Left ventricle myocardium inferior (tissue), 1 donor: ENCODE data around the gene GGN. TPM values are rescaled to one million over a fixed set of nuclear protein-coding genes. Genes with fewer than 3 reads are reported as not detected.

Experiments
- DNase-seq: peaks from one replicate; pipeline ENCODE4 v3.0.0-alpha.2; 2020
- H3K27ac ChIP-seq: fragments of 200-600 bp; replicated peaks from 2 replicates; pipeline ENCODE4 v1.8.0; 2021
- H3K27me3 ChIP-seq: fragments of 200-600 bp; 2 replicates; pipeline ENCODE4 v1.8.0; 2021; ENCODE audit warnings: low read depth
- H3K36me3 ChIP-seq: fragments of 200-600 bp; 2 replicates; pipeline ENCODE4 v1.8.0; 2021
- H3K4me1 ChIP-seq: fragments of 200-600 bp; 2 replicates; pipeline ENCODE4 v1.8.0; 2021
- H3K4me3 ChIP-seq: fragments of 200-600 bp; 2 replicates; pipeline ENCODE4 v1.8.0; 2021; ENCODE audit warnings: mild to moderate bottlenecking, moderate library complexity
- H3K9me3 ChIP-seq: fragments of 200-600 bp; replicated peaks from 2 replicates; pipeline ENCODE4 v1.8.0; 2021
- CTCF ChIP-seq: fragments of 200-600 bp; IDR thresholded peaks from 2 replicates; pipeline ENCODE4 v1.8.0; 2021; ENCODE audit warnings: antibody characterized with exemption, mild to moderate bottlenecking, borderline replicate concordance
- intact Hi-C: fragments of 100-400 bp; cut with micrococcal nuclease; formaldehyde crosslinking; loops from one replicate; pipeline ENCODE4 v1.11.0; 2022
- total RNA-seq: library from RNA; stranded (reverse); fragmentation: NEBNext Ultra II Directional; extraction: Animal tissue kit (Norgen Biotek cat#: 25700); gene quantifications from one replicate; pipeline ENCODE4 v1.2.1, GENCODE V29; 2021
- donor health status: DM: no; HTN: yes; CAD: no; lungs with severe emphysema.

The GGN gene
- total RNA-seq, 1 donor from 2014 or later: not detected

DNA sequence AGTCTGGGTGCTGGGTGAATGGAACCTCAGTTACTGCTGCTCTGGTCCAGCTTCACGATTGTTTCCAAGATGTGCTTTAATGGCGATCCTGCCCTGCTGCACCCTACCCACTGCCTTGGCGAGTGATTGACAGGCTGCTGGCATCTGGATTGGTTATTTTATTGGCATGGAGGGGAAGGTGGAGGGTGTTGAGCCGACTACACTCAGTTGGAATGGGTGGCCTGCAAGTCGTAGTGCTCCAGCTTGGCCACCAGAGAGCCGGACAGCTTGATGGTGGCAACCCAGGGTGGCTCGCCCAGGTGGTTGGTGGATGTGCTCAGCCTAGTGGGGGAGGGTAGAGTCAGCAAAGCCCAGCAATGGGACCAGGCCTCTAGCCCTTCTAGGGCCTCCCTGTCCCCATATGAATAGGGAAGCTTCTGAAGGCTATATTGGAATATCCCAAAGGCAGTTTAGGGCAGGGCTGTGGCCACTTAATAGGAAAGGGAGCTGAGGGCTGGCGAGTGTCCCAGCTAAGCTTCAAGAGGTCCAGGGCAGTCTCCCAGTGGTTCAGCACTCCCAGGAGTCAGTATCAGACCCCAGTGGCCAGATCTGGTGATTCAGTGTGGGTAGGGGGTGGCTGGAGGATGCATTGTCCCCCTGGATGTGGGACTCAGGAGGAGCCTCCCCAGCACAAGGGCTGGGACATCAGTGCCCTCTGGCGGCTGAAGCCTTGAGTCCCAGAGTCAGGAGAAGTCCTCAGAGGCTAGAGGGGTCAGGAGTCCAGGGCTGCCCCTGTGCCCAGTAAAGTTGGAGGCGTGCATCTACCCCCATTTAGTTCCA, 3.4 kb downstream of the GGN start:
- no peak for DNase-seq
- intact Hi-C loops: no loop called here
- peaks cover 42% of the 10 kb centered on the region for H3K4me1 ChIP-seq
- peaks cover 45% of the 10 kb centered on the region for H3K27me3 ChIP-seq
- no peak overlapping the region for H3K27ac ChIP-seq
- H3K9me3 ChIP-seq: no peaks in the 10 kb centered on the region
- TF ChIP-seq CTCF: no peak
- peaks cover 71% of the 10 kb centered on the region for H3K36me3 ChIP-seq
- H3K4me3 ChIP-seq: no peak overlapping the region

- Histone ChIP-seq H3K36me3 (peaks cover 77% of the 10 kb centered on the region), H3K4me1 (peaks cover 38% of the 10 kb centered on the region), H3K9me3 (no peaks in the 10 kb centered on the region), H3K4me3 (no peak overlapping the region), H3K27me3 (peaks cover 45% of the 10 kb centered on the region), H3K27ac (no peak overlapping the region)
- no peak for DNase-seq
- intact Hi-C loops: no loop called here
- TF ChIP-seq CTCF: no peak
These were observed 4.1 kb downstream of the GGN start for GRCh38 chr19:38383743-38384142.

- Histone ChIP-seq H3K36me3 (peaks cover 83% of the 10 kb centered on the region), H3K4me1 (peaks cover 34% of the 10 kb centered on the region), H3K27ac (no peak overlapping the region), H3K27me3 (peaks cover 43% of the 10 kb centered on the region), H3K4me3 (no peak overlapping the region), H3K9me3 (no peaks in the 10 kb centered on the region)
- intact Hi-C loops: no loop called here
- no peak for DNase-seq
- no peak for TF ChIP-seq CTCF
These were observed 4.7 kb downstream of the GGN start for GRCh38 chr19:38383184-38383583.

DNA sequence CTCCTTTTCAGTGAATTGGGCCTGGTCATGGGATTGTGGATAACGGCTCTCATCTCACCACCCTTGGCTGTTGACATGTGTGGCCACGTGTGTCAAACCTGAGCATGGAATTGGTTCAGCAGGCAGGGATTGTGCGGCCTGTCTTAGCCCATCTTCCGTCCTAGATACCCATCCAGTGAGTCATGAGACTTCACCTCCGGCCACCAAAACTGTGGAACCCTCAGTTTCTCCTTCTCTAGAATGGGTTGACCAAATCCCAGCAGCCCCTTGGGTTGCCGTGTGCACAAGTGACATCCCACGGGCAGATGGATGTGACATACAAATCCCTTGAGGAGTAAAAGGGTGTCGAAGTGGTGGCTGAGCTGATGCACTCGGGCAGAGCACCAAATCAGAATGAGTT, 6.7 kb downstream of the GGN start:
- H3K4me3 ChIP-seq: no peak overlapping the region
- H3K27ac ChIP-seq: no peak overlapping the region
- H3K27me3 ChIP-seq: peaks cover 22% of the 10 kb centered on the region
- H3K36me3 ChIP-seq: peaks cover 96% of the 10 kb centered on the region
- intact Hi-C loops: no loop called here
- TF ChIP-seq CTCF: no peak
- no peaks in the 10 kb centered on the region for H3K9me3 ChIP-seq
- H3K4me1 ChIP-seq: peaks cover 34% of the 10 kb centered on the region
- DNase-seq: no peak

DNA sequence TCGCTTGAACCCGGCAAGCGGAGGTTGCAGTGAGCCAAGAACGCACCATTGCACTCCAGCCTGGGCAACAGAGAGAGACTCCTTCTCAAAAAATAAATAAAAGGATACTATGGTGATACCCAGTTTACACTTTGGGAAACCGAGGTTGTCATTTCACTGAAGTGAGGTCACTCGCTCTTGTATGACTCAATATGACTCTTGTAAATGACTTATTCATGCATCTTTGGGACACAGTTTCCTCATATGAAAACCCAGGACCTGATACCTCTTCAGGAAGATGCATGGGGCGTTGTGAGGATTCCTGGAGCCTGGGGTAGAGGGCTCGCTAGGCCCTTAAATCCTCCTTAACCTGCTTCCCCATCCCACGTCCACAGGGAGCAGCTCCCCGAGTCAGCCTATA, 9.0 kb downstream of the GGN start:
- intact Hi-C loops: no loop called here
- no peak for TF ChIP-seq CTCF
- Histone ChIP-seq H3K4me3 (no peak overlapping the region), H3K9me3 (no peaks in the 10 kb centered on the region), H3K27ac (no peak overlapping the region), H3K27me3 (no peaks in the 10 kb centered on the region), H3K4me1 (peaks cover 42% of the 10 kb centered on the region), H3K36me3 (peaks cover 75% of the 10 kb centered on the region)
- DNase-seq: no peak
